Choroid plexus epithelial cell (primary cell): Measurements from ENCODE around the gene FIS1.

Source experiments
- DNase-seq: peaks from one replicate; pipeline ENCODE4 v3.0.0-alpha.2; 2010; ENCODE audit warnings: low read depth
- H3K4me3 ChIP-seq: 2 replicates; pipeline ENCODE4 v1.5.1; 2011; ENCODE audit warnings: low read depth, mild to moderate bottlenecking, control low read depth, low read length, moderate library complexity
- CTCF ChIP-seq: conservative IDR thresholded peaks from 2 replicates; pipeline ENCODE4 v1.5.1; 2011; ENCODE audit warnings: low read depth, mild to moderate bottlenecking, control low read depth, inconsistent platforms, low read length, moderate library complexity

FIS1 gene

GRCh38 chr7:101240226-101241014 lies 4.5 kb downstream of the FIS1 start:
- no peak for DNase-seq
- H3K4me3 ChIP-seq = no peak overlapping the region
- no peak for TF ChIP-seq CTCF

- no peak for DNase-seq
- H3K4me3 ChIP-seq = no peak overlapping the region
- TF ChIP-seq CTCF = no peak
These were observed 5.0 kb downstream of the FIS1 start for GRCh38 chr7:101239951-101240220.

GRCh38 chr7:101239191-101239950 lies 5.5 kb downstream of the FIS1 start:
- no peak for TF ChIP-seq CTCF
- no peak overlapping the region for H3K4me3 ChIP-seq
- no peak for DNase-seq

GRCh38 chr7:101238226-101239182 lies 6.4 kb downstream of the FIS1 start:
- DNase-seq = no peak
- no peak for TF ChIP-seq CTCF
- no peak overlapping the region for H3K4me3 ChIP-seq

GRCh38 chr7:101237206-101238067 lies 7.4 kb downstream of the FIS1 start, which contains the start of gene CLDN15:
Gene CLDN15 (minus strand): TSS chr7:101237802. CDS start chr7:101237581, 221 bp downstream.
- peak; percentile 50 for DNase-seq
- H3K4me3 ChIP-seq = no peak within 1 kb of the TSS
- TF ChIP-seq CTCF = no peak

- no peak for DNase-seq
- TF ChIP-seq CTCF = no peak
These were observed 8.5 kb downstream of the FIS1 start for GRCh38 chr7:101236292-101236835.

More at GRCh38 chr7:101236292-101236835, 8.5 kb downstream of the FIS1 start:
- H3K4me3 ChIP-seq = no peak overlapping the region
